Loucy (cell line): ENCODE data around the gene BEST4.

ENCODE experiments used
- H2AFZ ChIP-seq: fragments of 200-600 bp; sonication (generic); 2 replicates; pipeline ENCODE4 v1.6.0; 2016; ENCODE audit warnings: antibody characterized with exemption, mild to moderate bottlenecking, low read length, moderate library complexity
- H3F3A ChIP-seq: fragments of 200-600 bp; 2 replicates; pipeline ENCODE4 v1.6.0; 2016; ENCODE audit warnings: antibody characterized with exemption, low read depth, mild to moderate bottlenecking
- H3K27me3 ChIP-seq: fragments of 200-600 bp; sonication (generic); 2 replicates; pipeline ENCODE4 v1.6.1; 2014; ENCODE audit warnings: low read length, mild to moderate bottlenecking; ENCODE audit not compliant: insufficient read depth, poor library complexity, severe bottlenecking
- H3K36me3 ChIP-seq: fragments of 200-600 bp; sonication (generic); 2 replicates; pipeline ENCODE4 v1.6.1; 2016; ENCODE audit warnings: low read length; ENCODE audit not compliant: insufficient read depth
- H3K4me1 ChIP-seq: fragments of 200-600 bp; sonication (generic); 2 replicates; pipeline ENCODE4 v1.5.1; 2014; ENCODE audit warnings: low read length, mild to moderate bottlenecking; ENCODE audit not compliant: insufficient read depth, poor library complexity, severe bottlenecking
- H3K4me2 ChIP-seq: fragments of 200-600 bp; sonication (generic); 2 replicates; pipeline ENCODE4 v1.6.0; 2014; ENCODE audit warnings: antibody characterized with exemption, low read length, low read depth, mild to moderate bottlenecking; ENCODE audit not compliant: poor library complexity, severe bottlenecking
- H3K4me3 ChIP-seq: fragments of 200-600 bp; sonication (generic); 2 replicates; pipeline ENCODE4 v1.5.1; 2014; ENCODE audit warnings: low read length, mild to moderate bottlenecking, mixed read lengths; ENCODE audit not compliant: poor library complexity, severe bottlenecking
- H3K79me2 ChIP-seq: fragments of 200-600 bp; sonication (generic); 2 replicates; pipeline ENCODE4 v1.6.1; 2014; ENCODE audit warnings: low read length; ENCODE audit not compliant: insufficient read depth
- H3K9ac ChIP-seq: fragments of 200-600 bp; sonication (generic); 2 replicates; pipeline ENCODE4 v1.6.0; 2014; ENCODE audit warnings: mild to moderate bottlenecking, low read depth, low read length, moderate library complexity; ENCODE audit not compliant: poor library complexity, severe bottlenecking
- H3K9me2 ChIP-seq: fragments of 200-600 bp; sonication (generic); replicated peaks from 2 replicates; pipeline ENCODE4 v1.6.1; 2016; ENCODE audit warnings: low read depth, low read length, mixed read lengths
- H3K9me3 ChIP-seq: fragments of 200-600 bp; sonication (generic); 2 replicates; pipeline ENCODE4 v1.6.1; 2014; ENCODE audit warnings: mild to moderate bottlenecking, antibody characterized with exemption, low read length, low read depth; ENCODE audit not compliant: insufficient read depth
- H4K20me1 ChIP-seq: fragments of 200-600 bp; sonication (generic); 2 replicates; pipeline ENCODE4 v1.6.0; 2014; ENCODE audit warnings: antibody characterized with exemption, low read length, mild to moderate bottlenecking; ENCODE audit not compliant: insufficient read depth, poor library complexity, severe bottlenecking
- EZH2phosphoT487 ChIP-seq: fragments of 200-600 bp; IDR thresholded peaks from 2 replicates; pipeline ENCODE4 v1.6.1; 2018; ENCODE audit warnings: antibody characterized with exemption, mild to moderate bottlenecking, moderate library complexity, borderline replicate concordance
- TF ChIP-seq, protein P1 (sequence below): fragments of 200-600 bp; sonication (generic); conservative IDR thresholded peaks from 2 replicates; pipeline ENCODE4 v1.5.1; 2014; ENCODE audit warnings: mild to moderate bottlenecking, antibody characterized with exemption, low read length

Gene BEST4

DNA sequence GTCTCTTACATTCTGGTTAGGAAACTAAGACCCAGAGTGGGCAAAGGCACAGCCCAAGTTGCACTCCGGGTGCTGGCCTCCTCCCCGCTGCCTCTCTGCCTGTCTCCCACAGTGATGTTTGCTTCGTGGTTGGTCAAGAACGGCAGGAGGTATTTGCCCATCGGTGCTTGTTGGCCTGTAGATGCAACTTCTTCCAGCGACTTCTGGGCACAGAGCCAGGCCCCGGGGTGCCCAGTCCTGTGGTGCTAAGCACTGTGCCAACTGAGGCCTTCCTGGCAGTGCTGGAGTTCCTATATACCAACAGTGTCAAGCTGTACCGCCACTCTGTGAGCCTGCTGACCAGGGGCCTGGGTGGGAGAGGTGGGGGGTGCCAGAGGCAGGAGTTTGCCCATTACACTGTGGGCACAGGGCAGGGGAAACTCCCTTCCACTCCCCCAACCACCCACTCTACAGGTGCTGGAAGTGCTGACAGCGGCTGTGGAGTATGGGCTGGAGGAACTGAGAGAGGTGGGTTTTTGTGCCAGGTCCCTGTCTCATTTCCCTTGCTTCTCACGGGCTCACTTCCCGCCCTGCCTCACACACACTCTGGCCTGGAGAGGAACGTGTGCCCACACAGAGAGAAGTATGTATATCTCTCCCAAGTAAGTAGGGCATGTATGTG, 22.3 kb upstream of the BEST4 start:
- Histone ChIP-seq H3K4me3 (no peak overlapping the region), H3K9ac (peak overlapping the region; percentile 27), H3K4me2 (peak overlapping the region; percentile 24), H3F3A (no peaks in the 10 kb centered on the region), H3K9me2 (no peaks in the 10 kb centered on the region), H3K27me3 (no peaks in the 10 kb centered on the region), H3K36me3 (no peaks in the 10 kb centered on the region), H3K79me2 (0 out of 2 replicates have a peak, but pooled peaks cover 4% of the 10 kb centered on the region), H4K20me1 (no peaks in the 10 kb centered on the region), H2AFZ (no peak overlapping the region), H3K4me1 (peaks cover 29% of the 10 kb centered on the region), H3K9me3 (no peaks in the 10 kb centered on the region)
- TF ChIP-seq EZH2phosphoT487: no peak
- TF ChIP-seq, protein P1, sequence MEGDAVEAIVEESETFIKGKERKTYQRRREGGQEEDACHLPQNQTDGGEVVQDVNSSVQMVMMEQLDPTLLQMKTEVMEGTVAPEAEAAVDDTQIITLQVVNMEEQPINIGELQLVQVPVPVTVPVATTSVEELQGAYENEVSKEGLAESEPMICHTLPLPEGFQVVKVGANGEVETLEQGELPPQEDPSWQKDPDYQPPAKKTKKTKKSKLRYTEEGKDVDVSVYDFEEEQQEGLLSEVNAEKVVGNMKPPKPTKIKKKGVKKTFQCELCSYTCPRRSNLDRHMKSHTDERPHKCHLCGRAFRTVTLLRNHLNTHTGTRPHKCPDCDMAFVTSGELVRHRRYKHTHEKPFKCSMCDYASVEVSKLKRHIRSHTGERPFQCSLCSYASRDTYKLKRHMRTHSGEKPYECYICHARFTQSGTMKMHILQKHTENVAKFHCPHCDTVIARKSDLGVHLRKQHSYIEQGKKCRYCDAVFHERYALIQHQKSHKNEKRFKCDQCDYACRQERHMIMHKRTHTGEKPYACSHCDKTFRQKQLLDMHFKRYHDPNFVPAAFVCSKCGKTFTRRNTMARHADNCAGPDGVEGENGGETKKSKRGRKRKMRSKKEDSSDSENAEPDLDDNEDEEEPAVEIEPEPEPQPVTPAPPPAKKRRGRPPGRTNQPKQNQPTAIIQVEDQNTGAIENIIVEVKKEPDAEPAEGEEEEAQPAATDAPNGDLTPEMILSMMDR: no peak

DNA sequence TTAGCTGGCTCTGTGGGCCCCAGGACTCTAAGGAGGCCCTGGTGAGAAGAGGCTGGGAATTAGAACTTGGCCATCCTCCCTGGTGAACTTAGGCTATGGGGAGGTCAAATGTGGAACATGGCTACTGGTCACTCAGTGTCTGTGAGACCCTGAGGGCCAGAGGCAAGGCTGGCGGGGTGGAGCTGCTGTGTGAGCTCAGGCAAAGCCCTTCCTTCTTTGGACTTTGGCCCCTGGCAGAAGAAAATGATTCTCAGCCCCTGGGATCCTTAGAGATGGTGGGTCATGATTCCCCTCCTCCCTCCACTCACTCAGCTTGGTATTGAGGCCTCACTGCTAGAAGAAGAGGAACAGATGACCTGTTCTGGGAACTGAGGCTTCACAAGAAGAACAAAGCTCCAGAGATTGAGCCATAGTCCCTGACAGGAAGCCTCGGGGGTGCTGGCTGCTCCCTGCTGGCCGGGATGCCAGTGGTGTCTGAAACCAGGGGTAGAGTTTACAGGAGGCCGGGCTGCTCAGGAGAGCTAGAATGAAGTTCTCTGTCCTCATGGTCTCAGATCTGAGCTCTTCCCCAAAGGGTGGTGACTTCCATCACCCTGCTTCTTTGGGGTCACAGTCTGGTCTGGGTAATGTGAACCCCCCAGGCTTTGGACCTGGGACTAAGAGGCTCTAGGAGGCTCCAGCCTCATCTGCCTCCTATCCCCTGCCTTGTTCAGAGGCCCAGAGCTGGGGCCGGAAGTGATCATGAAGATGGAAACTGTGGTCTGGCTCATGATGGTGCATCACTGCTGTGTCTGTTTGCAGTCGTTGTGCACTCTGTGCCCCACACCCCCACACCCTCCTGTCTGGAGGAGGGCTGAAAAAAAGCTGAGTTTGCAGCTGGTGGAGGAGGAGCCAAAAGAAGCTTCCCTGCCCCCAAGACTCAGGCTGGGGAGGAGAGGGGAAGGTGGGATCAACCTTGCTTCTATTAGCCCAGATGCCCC, 21.3 kb upstream of the BEST4 start:
- no peaks in the 10 kb centered on the region for H4K20me1 ChIP-seq
- no peak for TF ChIP-seq EZH2phosphoT487
- TF ChIP-seq, protein P1: no peak
- no peaks in the 10 kb centered on the region for H3K9me2 ChIP-seq
- H3K36me3 ChIP-seq: no peaks in the 10 kb centered on the region
- no peaks in the 10 kb centered on the region for H3K9me3 ChIP-seq
- peaks cover 28% of the 10 kb centered on the region for H3K4me1 ChIP-seq
- H3K4me2 ChIP-seq: peak overlapping the region; percentile 24
- no peak overlapping the region for H3K4me3 ChIP-seq
- H3K79me2 ChIP-seq: no peaks in the 10 kb centered on the region
- H3K9ac ChIP-seq: peak overlapping the region; percentile 60
- H3F3A ChIP-seq: no peaks in the 10 kb centered on the region
- H2AFZ ChIP-seq: no peak overlapping the region
- no peaks in the 10 kb centered on the region for H3K27me3 ChIP-seq

DNA sequence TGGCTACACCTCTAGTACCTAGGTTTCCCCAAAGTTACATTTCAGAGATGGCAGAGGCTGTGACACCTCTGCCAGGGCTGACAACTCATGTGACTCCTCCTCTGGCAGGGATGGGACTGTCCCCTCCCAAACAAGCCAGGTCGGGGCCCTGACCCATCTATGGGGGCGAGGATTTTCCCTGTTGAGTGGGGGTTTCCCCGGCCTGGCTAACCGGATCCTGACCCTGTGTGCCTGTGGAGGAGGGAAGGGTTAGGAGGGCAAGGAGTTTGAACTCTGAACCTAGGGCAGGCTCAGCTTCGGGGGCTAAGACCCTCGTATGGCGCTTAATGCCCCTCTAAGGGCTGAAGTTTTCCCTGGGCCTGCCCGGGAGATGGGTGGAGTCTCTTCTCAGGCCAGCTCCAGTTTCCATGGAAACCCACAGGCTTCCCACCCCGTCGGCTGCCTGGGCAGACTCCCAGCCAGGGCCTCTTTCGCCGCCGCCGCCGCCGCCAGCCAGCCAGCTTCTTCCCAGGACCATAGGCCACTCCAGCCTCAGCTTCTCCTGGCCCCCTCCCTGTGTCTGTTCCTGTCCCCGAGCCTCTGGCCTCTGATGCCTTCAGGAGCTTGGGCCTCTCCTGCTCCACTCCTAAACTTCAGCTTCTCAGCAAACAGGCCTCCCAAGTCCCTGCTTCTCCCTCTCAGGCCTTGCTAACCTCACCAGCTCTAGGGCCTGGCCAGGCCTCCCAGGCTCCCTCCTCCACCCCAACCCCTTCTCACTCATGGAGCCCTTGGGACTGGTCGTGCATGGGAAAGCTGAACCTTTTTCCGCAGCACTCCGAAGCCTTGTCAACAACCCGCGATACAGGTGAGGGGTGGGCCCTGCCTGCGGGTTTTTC, 20.3 kb upstream of the BEST4 start, which contains the start of gene BTBD19:
TSS of gene BTBD19 (plus strand) at position 461 of the 875 bp plus-strand sequence. CDS start at position 759, 298 bp downstream.
- no peak within 1 kb of the TSS for H2AFZ ChIP-seq
- H4K20me1 ChIP-seq: no peaks in the 10 kb centered on the region
- H3K4me2 ChIP-seq: peak within 1 kb of the TSS; percentile 24
- H3K36me3 ChIP-seq: no peaks in the 10 kb centered on the region
- H3F3A ChIP-seq: no peaks in the 10 kb centered on the region
- H3K9me3 ChIP-seq: no peaks in the 10 kb centered on the region
- peaks cover 25% of the 10 kb centered on the region for H3K4me1 ChIP-seq
- no peak for TF ChIP-seq EZH2phosphoT487
- TF ChIP-seq, protein P1: no peak
- no peaks in the 10 kb centered on the region for H3K79me2 ChIP-seq
- H3K4me3 ChIP-seq: no peak within 1 kb of the TSS
- no peaks in the 10 kb centered on the region for H3K27me3 ChIP-seq
- H3K9ac ChIP-seq: peak within 1 kb of the TSS; percentile 60
- H3K9me2 ChIP-seq: no peaks in the 10 kb centered on the region
